PC-3 (cell line): Measurements from ENCODE around the gene CPNE7.

Experiments used
- CTCF ChIP-seq: fragments of 300-600 bp; sonication (generic); conservative IDR thresholded peaks from 2 replicates; pipeline ENCODE4 v1.5.1; 2017; ENCODE audit warnings: antibody characterized with exemption, low read depth, mild to moderate bottlenecking, low read length
- EZH2 ChIP-seq: fragments of 300-600 bp; sonication (generic); IDR thresholded peaks from one replicate; pipeline ENCODE4 v1.6.1; 2017; ENCODE audit warnings: antibody characterized with exemption, mild to moderate bottlenecking, low read length; ENCODE audit not compliant: unreplicated experiment

- TF ChIP-seq CTCF (no peak), EZH2 (no peak)
Measured at GRCh38 chr16:89541792-89542191, 33.8 kb upstream of the CPNE7 start.
